Activated CD4-positive, CD25-positive, alpha-beta regulatory T cell treated with anti-CD3 and anti-CD28 coated beads, Interleukin-2, amount 50 U/mL, for 16 hours (primary cell): ENCODE measurements around the gene COMMD7.
"Not testable (repeated sequence)": the region's sequence is repeated elsewhere in the genome, so short reads cannot be mapped to it uniquely, and the experiment has no call there.

Experiments used
- DNase-seq: peaks from one replicate; pipeline ENCODE4 v3.0.0-alpha.2; 2020; ENCODE audit warnings: low read depth, low spot score

The COMMD7 gene

GRCh38 chr20:32765230-32765875 lies 22.1 kb upstream of the COMMD7 start:
- not testable (repeated sequence) for DNase-seq

- DNase-seq: no peak
These were observed 21.0 kb upstream of the COMMD7 start for GRCh38 chr20:32764005-32764960.

- DNase-seq: no peak
These were observed 20.1 kb upstream of the COMMD7 start for GRCh38 chr20:32763202-32764004.

- DNase-seq: no peak
These were observed 19.5 kb upstream of the COMMD7 start for GRCh38 chr20:32762754-32763201.

GRCh38 chr20:32761831-32762753 lies 18.8 kb upstream of the COMMD7 start, which contains the start of gene DNMT3B:
TSS of gene DNMT3B (plus strand) at chr20:32762385. CDS start at chr20:32780324, 17,939 bp downstream.
- peak; percentile 33 for DNase-seq

GRCh38 chr20:32761417-32761830 lies 18.2 kb upstream of the COMMD7 start:
- DNase-seq: no peak

- DNase-seq: no peak
These were observed 12.9 kb upstream of the COMMD7 start for GRCh38 chr20:32756156-32756555.

- no peak for DNase-seq
These were observed 10.5 kb upstream of the COMMD7 start for GRCh38 chr20:32753731-32754130.

GRCh38 chr20:32752458-32753250 lies 9.4 kb upstream of the COMMD7 start:
- no peak for DNase-seq

- no peak for DNase-seq
These were observed 8.6 kb upstream of the COMMD7 start for GRCh38 chr20:32751702-32752457.

GRCh38 chr20:32751293-32751692 lies 8.0 kb upstream of the COMMD7 start:
- DNase-seq: no peak

GRCh38 chr20:32749914-32750637 lies 6.8 kb upstream of the COMMD7 start:
- no peak for DNase-seq

- DNase-seq: no peak
These were observed 688 bp downstream of the COMMD7 start for GRCh38 chr20:32742322-32743236.

- DNase-seq: no peak
These were observed 2.1 kb downstream of the COMMD7 start for GRCh38 chr20:32741151-32741550.

GRCh38 chr20:32737371-32738223 lies 5.7 kb downstream of the COMMD7 start:
- DNase-seq: peak; percentile 6

- no peak for DNase-seq
These were observed 11.4 kb downstream of the COMMD7 start for GRCh38 chr20:32731882-32732266.
